Thoracic aorta (tissue), 2 donors: Measurements from ENCODE around the gene TBC1D2. TPM values are rescaled to one million over a fixed set of nuclear protein-coding genes. Genes with fewer than 3 reads are reported as not detected.

Experiments
- ATAC-seq: fragments of 150-250 bp; one replicate; pipeline ENCODE4 v1.8.0; 2017; ENCODE audit warnings: low read depth; ENCODE audit not compliant: insufficient number of reproducible peaks, low FRiP score
- DNase-seq: peaks from one replicate; pipeline ENCODE4 v3.0.0-alpha.2; 2020; ENCODE audit warnings: low spot score
- H3K27ac ChIP-seq, 2 donors: fragments of 200-600 bp; sonication (generic); 1 replicate in 1 of 2; 2 replicates in 1 of 2; pipeline ENCODE4 v1.5.1; 2016; ENCODE audit warnings: mild to moderate bottlenecking in 2 of 2, moderate library complexity in 2 of 2
- H3K27me3 ChIP-seq: fragments of 200-600 bp; sonication (generic); replicated peaks from 2 replicates; pipeline ENCODE4 v1.6.0; 2016; ENCODE audit warnings: mild to moderate bottlenecking; ENCODE audit not compliant: insufficient read depth
- H3K36me3 ChIP-seq: fragments of 200-600 bp; sonication (generic); one replicate; pipeline ENCODE4 v1.5.1; 2016
- H3K4me1 ChIP-seq, 2 donors: fragments of 200-600 bp; sonication (generic); 1 replicate in 1 of 2; 2 replicates in 1 of 2; pipeline versions ENCODE4 v1.5.1 to v1.6.0; 2016; ENCODE audit warnings: low read depth in 2 of 2, mild to moderate bottlenecking in 1 of 2; ENCODE audit not compliant: control insufficient read depth in 1 of 2
- H3K4me3 ChIP-seq: fragments of 200-600 bp; sonication (generic); 2 replicates; pipeline ENCODE4 v1.5.1; 2016; ENCODE audit warnings: mild to moderate bottlenecking
- H3K9me3 ChIP-seq: fragments of 200-600 bp; sonication (generic); 2 replicates; pipeline ENCODE4 v1.5.1; 2016
- total RNA-seq, 2 donors: library from RNA; depleted of rRNA; stranded (reverse); fragments of >200 nt; gene quantifications; one replicate each; pipeline versions ENCODE4 v1.1.0 to v1.2.3, GENCODE V29; 2016
- TF ChIP-seq, protein P1 (sequence below): fragments of 200-600 bp; sonication (generic); IDR thresholded peaks from one replicate; pipeline ENCODE4 v1.5.1; 2019; ENCODE audit warnings: antibody characterized with exemption

TBC1D2 gene
- total RNA-seq, 2 donors from 2014 or later = 22.3 to 23.7 TPM

DNA sequence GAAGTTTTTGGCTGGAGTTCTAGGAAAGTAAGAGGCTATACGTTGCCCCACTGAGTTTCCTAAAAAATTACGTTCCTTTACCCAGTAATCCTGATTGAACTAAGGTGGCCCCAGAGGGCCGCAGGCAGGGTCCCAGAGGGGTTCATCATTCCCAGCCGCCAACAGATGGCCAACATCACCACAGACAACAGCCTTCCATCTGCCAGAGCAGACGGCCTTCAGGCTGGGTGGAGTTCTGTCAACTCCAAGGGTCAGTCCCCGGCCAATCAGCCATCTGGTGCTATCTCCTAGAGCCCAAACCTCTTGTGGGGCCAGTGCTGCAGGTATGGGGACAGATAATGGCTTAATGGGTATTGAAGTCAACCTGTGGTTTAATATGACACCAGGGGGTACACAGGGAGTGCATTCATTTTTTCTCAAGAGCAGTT lies 30.4 kb downstream of the TBC1D2 start:
- DNase-seq = no peak
- no peak for ATAC-seq

DNA sequence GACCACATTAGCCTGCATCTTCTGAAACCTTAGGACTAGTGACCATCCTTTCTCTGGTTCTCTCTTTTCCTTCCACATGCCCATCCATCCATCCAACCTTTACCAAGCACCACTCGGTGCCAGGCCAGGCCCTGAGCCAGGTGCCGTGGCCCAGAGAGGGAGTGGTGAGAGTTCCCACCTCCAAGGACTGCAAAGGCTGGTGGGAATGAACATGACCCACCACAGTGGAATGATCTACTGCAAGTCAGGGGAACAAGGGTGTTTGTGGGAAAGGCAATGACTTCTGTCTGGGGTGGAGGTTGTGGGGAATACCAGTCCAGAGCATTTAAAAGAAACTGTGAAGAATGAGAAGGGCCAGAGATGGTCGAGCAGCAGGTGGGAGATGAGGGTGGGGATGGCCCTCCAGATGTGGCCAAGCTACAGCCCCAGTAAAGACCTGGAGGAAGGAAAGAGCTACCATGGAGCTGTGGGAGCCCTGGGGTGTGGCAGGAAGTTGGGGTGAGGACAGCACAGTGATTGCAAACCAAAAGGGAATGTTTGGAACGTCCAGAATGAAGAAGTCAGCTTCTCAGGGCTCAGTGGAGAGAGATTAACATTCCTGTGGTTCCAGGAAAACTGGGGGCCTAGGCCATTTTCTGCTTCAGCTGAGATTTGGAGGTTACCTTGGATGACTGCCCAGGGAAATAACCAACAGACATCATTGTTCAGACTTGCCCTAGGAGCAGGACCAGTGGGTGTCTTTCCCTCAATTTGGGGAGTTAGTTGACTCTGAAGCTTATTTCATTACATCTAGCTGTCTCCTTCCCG lies 32.4 kb downstream of the TBC1D2 start:
- no peak for ATAC-seq
- H3K4me1 ChIP-seq = peaks cover 0 to 5% of the 10 kb centered on the region in 2 donors
- TF ChIP-seq, protein P1, sequence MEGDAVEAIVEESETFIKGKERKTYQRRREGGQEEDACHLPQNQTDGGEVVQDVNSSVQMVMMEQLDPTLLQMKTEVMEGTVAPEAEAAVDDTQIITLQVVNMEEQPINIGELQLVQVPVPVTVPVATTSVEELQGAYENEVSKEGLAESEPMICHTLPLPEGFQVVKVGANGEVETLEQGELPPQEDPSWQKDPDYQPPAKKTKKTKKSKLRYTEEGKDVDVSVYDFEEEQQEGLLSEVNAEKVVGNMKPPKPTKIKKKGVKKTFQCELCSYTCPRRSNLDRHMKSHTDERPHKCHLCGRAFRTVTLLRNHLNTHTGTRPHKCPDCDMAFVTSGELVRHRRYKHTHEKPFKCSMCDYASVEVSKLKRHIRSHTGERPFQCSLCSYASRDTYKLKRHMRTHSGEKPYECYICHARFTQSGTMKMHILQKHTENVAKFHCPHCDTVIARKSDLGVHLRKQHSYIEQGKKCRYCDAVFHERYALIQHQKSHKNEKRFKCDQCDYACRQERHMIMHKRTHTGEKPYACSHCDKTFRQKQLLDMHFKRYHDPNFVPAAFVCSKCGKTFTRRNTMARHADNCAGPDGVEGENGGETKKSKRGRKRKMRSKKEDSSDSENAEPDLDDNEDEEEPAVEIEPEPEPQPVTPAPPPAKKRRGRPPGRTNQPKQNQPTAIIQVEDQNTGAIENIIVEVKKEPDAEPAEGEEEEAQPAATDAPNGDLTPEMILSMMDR = no peak
- peaks cover 15% of the 10 kb centered on the region for H3K36me3 ChIP-seq
- no peaks in the 10 kb centered on the region for H3K9me3 ChIP-seq
- H3K27me3 ChIP-seq = no peaks in the 10 kb centered on the region
- no peak overlapping the region for H3K4me3 ChIP-seq
- DNase-seq = no peak
- no peak overlapping the region for H3K27ac ChIP-seq

More for the DNA sequence above, 30.4 kb downstream of the TBC1D2 start:
- Histone ChIP-seq H3K36me3 (peaks cover 8% of the 10 kb centered on the region), H3K4me3 (no peak overlapping the region), H3K27ac (no peak overlapping the region), H3K4me1 (peaks cover 0 to 5% of the 10 kb centered on the region in 2 donors), H3K27me3 (no peaks in the 10 kb centered on the region), H3K9me3 (no peaks in the 10 kb centered on the region)
- TF ChIP-seq, protein P1 = no peak

DNA sequence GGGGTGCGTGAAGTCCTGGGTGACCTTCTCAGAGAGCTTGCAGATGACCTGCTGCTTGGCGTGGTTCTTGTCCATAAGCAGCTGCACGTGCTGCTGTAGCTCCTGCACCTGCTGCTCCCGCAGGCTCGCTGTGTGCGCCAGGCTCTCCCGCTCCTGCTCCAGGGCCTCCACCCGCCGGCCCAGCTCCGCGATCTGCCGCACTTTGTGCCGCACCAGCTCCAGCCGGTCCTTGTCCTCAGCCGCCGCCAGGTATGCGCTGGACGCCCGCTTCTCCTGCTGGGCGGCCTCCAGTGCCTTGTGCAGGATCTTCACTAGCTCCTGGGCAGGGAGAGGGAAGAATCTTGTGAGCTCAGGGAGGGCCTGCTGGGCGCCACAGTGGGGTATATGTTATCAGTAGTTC lies 34.5 kb downstream of the TBC1D2 start:
- Histone ChIP-seq H3K4me3 (no peak overlapping the region), H3K4me1 (peaks cover 0 to 5% of the 10 kb centered on the region in 2 donors), H3K36me3 (peaks cover 19% of the 10 kb centered on the region), H3K27ac (no peak overlapping the region), H3K9me3 (no peaks in the 10 kb centered on the region), H3K27me3 (no peaks in the 10 kb centered on the region)
- TF ChIP-seq, protein P1 = no peak
- ATAC-seq = no peak
- DNase-seq = no peak

DNA sequence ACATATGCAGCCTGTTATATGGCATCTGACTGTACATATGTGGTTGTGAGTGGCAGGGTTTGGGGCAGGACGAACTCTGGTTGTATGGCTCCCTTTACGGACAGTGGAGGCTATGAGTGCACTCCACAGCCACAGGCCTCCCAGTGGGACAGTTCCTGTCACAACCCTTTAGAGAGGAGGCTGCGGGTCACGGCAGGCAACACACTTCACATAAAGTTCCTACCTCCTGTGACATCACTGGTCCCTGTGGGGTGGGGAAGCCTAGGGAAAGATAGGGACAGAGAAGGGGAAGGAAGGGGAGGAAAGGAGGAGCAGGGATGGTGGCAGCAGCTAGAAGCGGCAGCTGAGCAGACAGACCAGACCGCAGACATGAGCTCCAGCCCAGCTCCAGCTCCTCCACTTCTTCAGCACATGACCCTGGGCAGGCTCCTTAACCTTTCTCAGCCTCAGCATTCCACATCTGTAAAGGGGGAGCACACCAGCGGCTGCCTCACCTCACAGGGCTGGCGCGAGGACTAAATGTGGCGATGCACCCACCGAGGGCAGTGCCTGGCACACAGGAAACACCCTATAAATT lies 35.6 kb downstream of the TBC1D2 start:
- Histone ChIP-seq H3K27me3 (no peaks in the 10 kb centered on the region), H3K9me3 (no peaks in the 10 kb centered on the region), H3K4me3 (no peak overlapping the region), H3K36me3 (peaks cover 19% of the 10 kb centered on the region), H3K4me1 (peaks cover 0 to 5% of the 10 kb centered on the region in 2 donors), H3K27ac (no peak overlapping the region)
- DNase-seq = no peak
- TF ChIP-seq, protein P1 = no peak
- ATAC-seq = no peak

DNA sequence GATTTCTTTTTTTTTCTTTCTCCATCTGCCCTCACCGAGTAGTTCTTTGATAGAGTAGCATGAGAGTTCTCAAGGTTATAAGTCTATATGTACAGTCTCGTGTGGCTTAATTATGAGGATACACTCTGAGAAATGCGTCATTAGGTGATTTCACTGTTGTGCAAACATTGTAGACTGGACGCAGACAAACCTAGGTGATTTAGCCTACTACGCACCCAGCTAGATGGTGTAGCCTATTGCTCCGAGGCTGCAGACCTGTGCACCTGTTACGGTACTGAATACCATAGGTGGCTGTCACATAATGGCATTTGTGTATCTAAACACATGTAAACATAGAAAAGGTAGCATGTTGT lies 36.1 kb downstream of the TBC1D2 start:
- H3K27me3 ChIP-seq = no peaks in the 10 kb centered on the region
- no peak for ATAC-seq
- TF ChIP-seq, protein P1 = no peak
- peaks cover 0 to 5% of the 10 kb centered on the region in 2 donors for H3K4me1 ChIP-seq
- DNase-seq = no peak
- no peak overlapping the region for H3K4me3 ChIP-seq
- H3K9me3 ChIP-seq = no peaks in the 10 kb centered on the region
- H3K27ac ChIP-seq = no peak overlapping the region
- H3K36me3 ChIP-seq = peaks cover 19% of the 10 kb centered on the region
